T-helper 2 cell treated with Interferon-gamma antibody and Interleukin-4, amounts not matched to agents 100 ng/mL and 5 ng/mL, for 36 hours (primary cell): ENCODE measurements around the gene MYD88. TPM values are rescaled to one million over a fixed set of nuclear protein-coding genes. Genes with fewer than 3 reads are reported as not detected.

Source experiments
- intact Hi-C: fragments of 100-400 bp; cut with micrococcal nuclease; formaldehyde crosslinking; loops from one replicate; pipeline ENCODE4 v1.15.1; 2023
- total RNA-seq: library from RNA; stranded (reverse); gene quantifications from 2 replicates; pipeline ENCODE4 v1.2.3, GENCODE V29; 2022

The MYD88 gene
- total RNA-seq, 1 donor from 2014 or later: 77.4 TPM

GRCh38 chr3:38124324-38125122 is 13.9 kb upstream of the MYD88 start:
- intact Hi-C loops: no loop called here

- intact Hi-C loops: no loop called here
Measured at GRCh38 chr3:38125305-38126120, 12.9 kb upstream of the MYD88 start.

- intact Hi-C loops: no loop called here
Measured at GRCh38 chr3:38126121-38126892, 12.2 kb upstream of the MYD88 start.

GRCh38 chr3:38127611-38128302 is 10.7 kb upstream of the MYD88 start:
- intact Hi-C loops: no loop called here

GRCh38 chr3:38128303-38128655 is 10.2 kb upstream of the MYD88 start:
- intact Hi-C loops: no loop called here

GRCh38 chr3:38129058-38129457 is 9.4 kb upstream of the MYD88 start:
- intact Hi-C loops: no loop called here

- intact Hi-C loops: loop anchor here (10.0 kb wide), 1 partner anchor 524 kb away; no protein-coding TSS in a partner anchor
Measured at GRCh38 chr3:38130631-38131065, 7.8 kb upstream of the MYD88 start.

- intact Hi-C loops: loop anchor here (10.0 kb wide), 1 partner anchor 523 kb away; no protein-coding TSS in a partner anchor
Measured at GRCh38 chr3:38131621-38132369, 6.7 kb upstream of the MYD88 start.

GRCh38 chr3:38133209-38133556 is 5.3 kb upstream of the MYD88 start:
- intact Hi-C loops: loop anchor here (10.0 kb wide), 1 partner anchor 522 kb away; no protein-coding TSS in a partner anchor

- intact Hi-C loops: loop anchor here (10.0 kb wide), 1 partner anchor 521 kb away; no protein-coding TSS in a partner anchor
Measured at GRCh38 chr3:38133557-38134405, 4.7 kb upstream of the MYD88 start.

GRCh38 chr3:38134517-38135143 is 3.8 kb upstream of the MYD88 start:
- intact Hi-C loops: loop anchor here (5.0 to 10.0 kb wide), 4 partner anchors 123 to 520 kb away; partner anchors contain the start of gene XYLB

- intact Hi-C loops: loop anchor here (1.0 to 10.0 kb wide), 6 partner anchors 55 to 519 kb away; partner anchors contain the start of gene XYLB
Measured at GRCh38 chr3:38135621-38136277, 2.7 kb upstream of the MYD88 start.

- intact Hi-C loops: loop anchor here (1.0 to 10.0 kb wide), 6 partner anchors 54 to 518 kb away; partner anchors contain the start of gene XYLB
Measured at GRCh38 chr3:38136393-38136776, 2.1 kb upstream of the MYD88 start.

- intact Hi-C loops: loop anchor here (1.0 to 10.0 kb wide), 11 partner anchors 15 to 518 kb away; partner anchors contain the start of genes ACVR2B, DLEC1, EXOG and OXSR1
Measured at GRCh38 chr3:38136777-38137614, 1.5 kb upstream of the MYD88 start, which contains the start of gene ACAA1. TSS of gene ACAA1 (minus strand) at chr3:38137127. CDS start at chr3:38137035, 92 bp downstream.

GRCh38 chr3:38137615-38138348 is 679 bp upstream of the MYD88 start:
- intact Hi-C loops: loop anchor here (1.0 to 10.0 kb wide), 11 partner anchors 15 to 517 kb away; partner anchors contain the start of genes ACVR2B, DLEC1, EXOG and OXSR1

- intact Hi-C loops: loop anchor here (5.0 to 10.0 kb wide), 4 partner anchors 118 to 516 kb away; partner anchors contain the start of gene XYLB
Measured at GRCh38 chr3:38139191-38139590, 730 bp downstream of the MYD88 start.
